ENCODE results near the gene GSTK1. TPM values are rescaled to one million over a fixed set of nuclear protein-coding genes. Genes with fewer than 3 reads are reported as not detected.
"Not testable (repeated sequence)": the region's sequence is repeated elsewhere in the genome, so short reads cannot be mapped to it uniquely, and the experiment has no call there.

Gene GSTK1
- total RNA-seq, 1 donor from 2014 or later, result 149 TPM

GRCh38 chr7:143287339-143287934, 24.2 kb downstream of the GSTK1 start:
- Histone ChIP-seq H3K4me3 (peak overlapping the region; percentile 93), H3K27ac (peak overlapping the region; percentile 58), H3K27me3 (no peaks in the 10 kb centered on the region), H3K4me1 (peaks cover 32% of the 10 kb centered on the region), H3K9me3 (no peaks in the 10 kb centered on the region), H3K36me3 (peaks cover 8% of the 10 kb centered on the region)
- TF ChIP-seq CTCF (IDR thresholded peaks at IDR 0.05), result no peak
- DNase-seq, result no peak
- intact Hi-C loops (cut with DNase I), result no loop called here
- ATAC-seq, result no peak

DNA sequence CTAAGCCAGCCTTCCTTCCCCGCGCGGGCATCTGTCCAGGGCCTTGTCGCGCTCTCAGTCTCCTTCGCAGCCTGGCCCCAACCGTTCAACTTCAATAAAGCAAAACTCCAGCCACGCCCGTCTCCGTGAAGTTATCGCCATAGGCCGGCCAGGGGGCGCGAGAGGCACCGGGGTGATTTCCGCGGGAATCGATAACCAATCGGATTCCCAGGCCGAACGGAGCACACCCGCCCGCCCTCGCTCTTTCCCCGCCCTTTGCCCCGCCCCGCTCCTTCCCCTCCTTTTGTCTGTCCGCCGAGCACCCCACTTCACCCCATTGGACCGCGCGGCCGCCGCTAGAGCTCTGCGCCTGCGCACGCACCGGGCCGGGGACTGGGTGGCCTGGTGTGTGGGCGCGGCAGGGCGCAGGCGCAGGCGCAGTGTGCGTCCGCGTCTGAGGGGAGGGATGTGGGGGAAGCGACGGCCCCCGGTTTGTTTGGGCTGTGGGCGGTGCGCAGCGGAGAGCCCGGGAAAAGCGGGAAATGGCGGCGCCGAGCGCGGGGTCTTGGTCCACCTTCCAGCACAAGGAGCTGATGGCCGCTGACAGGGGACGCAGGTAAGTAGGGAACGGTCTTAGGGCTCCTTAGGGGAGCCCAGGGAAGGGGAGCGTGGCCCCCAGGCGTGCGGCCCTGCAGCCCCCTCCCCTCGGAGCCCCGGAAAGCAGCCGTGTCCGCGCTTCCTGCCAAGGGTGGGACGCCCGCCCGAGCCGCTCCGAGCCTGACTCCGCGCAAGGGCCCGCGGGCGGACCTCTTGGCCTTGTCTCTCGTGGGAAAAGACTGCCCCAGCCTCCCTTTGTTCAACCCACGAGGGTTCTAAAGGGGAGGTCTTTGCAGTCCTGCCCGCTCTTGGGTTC, 24.9 kb downstream of the GSTK1 start, which contains the start of gene CASP2:
Gene CASP2, plus strand, starts transcription at position 417 of the 892 bp plus-strand sequence. Its CDS starts 105 bp downstream, at position 522.
- H3K27ac ChIP-seq, result peak within 1 kb of the TSS; percentile 92

DNA sequence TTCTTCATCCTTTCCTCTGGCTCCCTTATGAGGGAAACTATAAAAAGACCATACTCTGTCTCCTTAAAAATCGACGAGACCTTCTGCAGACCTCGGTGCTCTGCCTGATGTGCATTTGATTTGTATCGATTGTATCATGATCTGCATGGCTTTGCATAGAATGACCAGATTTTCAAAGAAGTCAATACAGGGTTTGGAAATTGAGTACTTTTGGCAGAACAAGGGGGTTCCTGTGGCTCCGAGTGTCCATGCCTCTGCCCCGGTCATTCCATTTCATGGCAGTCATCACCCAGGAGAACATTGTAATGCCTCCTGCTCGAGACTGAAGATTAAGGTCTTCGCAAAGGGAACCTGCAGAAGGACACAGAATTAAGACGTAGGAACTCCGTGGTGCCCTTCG, 25.6 kb downstream of the GSTK1 start:
- DNase-seq, result no peak
- intact Hi-C loops (cut with DNase I), result no loop called here
- no peak for TF ChIP-seq CTCF (IDR thresholded peaks at IDR 0.05)
- Histone ChIP-seq H3K36me3 (peaks cover 22% of the 10 kb centered on the region), H3K27ac (peak overlapping the region; percentile 92), H3K4me1 (peaks cover 32% of the 10 kb centered on the region), H3K4me3 (peak overlapping the region; percentile 93), H3K9me3 (no peaks in the 10 kb centered on the region), H3K27me3 (no peaks in the 10 kb centered on the region)
- no peak for ATAC-seq

More for the DNA sequence above, 24.9 kb downstream of the GSTK1 start, which contains the start of gene CASP2:
- H3K36me3 ChIP-seq, result peaks cover 16% of the 10 kb centered on the region
- peak within 1 kb of the TSS; percentile 93 for H3K4me3 ChIP-seq
- peak; percentile 100 for DNase-seq
- peak; percentile 94 for ATAC-seq
- intact Hi-C loops (cut with DNase I), result no loop called here
- no peaks in the 10 kb centered on the region for H3K27me3 ChIP-seq
- TF ChIP-seq CTCF (IDR thresholded peaks at IDR 0.05), result peak; percentile 45
- H3K4me1 ChIP-seq, result peaks cover 32% of the 10 kb centered on the region
- H3K9me3 ChIP-seq, result no peaks in the 10 kb centered on the region

DNA sequence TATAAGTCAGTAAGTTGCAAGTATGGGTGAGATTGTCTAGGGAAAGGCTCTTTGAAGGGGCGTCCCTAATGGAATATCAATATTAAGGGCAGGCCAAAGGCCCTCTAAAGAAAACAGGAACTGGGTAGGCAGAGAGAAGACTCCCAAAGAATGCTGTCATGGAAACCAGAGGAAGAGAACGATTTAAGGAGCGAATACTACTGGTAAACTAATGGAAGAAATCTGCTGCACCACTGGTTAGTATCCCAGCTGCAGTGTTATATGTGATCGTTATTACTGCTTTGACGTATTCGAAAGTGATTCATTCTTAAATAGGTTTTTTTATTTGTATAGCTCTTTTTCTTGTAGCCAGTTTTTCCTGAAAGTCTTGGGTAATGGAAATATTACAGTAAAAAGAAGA, 26.2 kb downstream of the GSTK1 start:
- H3K4me3 ChIP-seq, result peak overlapping the region; percentile 93
- no peak for TF ChIP-seq CTCF (IDR thresholded peaks at IDR 0.05)
- H3K9me3 ChIP-seq, result no peaks in the 10 kb centered on the region
- H3K27me3 ChIP-seq, result no peaks in the 10 kb centered on the region
- peaks cover 28% of the 10 kb centered on the region for H3K36me3 ChIP-seq
- peaks cover 32% of the 10 kb centered on the region for H3K4me1 ChIP-seq
- H3K27ac ChIP-seq, result peak overlapping the region; percentile 92
- no peak for ATAC-seq
- no peak for DNase-seq
- intact Hi-C loops (cut with DNase I), result no loop called here

DNA sequence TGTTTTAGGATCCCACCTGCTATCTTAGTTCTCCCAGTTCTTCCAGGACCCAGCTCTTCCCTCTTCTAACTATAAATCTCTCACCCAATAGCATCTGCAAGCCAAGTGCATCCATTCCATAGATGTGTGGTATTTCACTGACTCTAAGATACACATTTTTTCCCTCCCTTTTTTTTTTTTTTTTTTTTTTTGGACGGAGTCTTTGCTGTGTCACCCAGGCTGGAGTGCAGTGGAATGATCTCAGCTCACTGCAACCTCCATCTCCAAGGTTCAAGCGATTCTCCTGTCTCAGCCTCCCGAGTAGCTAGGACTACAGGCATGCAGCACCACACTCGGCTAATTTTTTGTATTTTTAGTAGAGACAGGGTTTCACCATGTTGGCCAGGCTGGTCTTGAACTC, 26.6 kb downstream of the GSTK1 start:
- H3K27me3 ChIP-seq; intact Hi-C loops (cut with DNase I); DNase-seq; H3K9me3 ChIP-seq; ATAC-seq: not testable (repeated sequence)
- Histone ChIP-seq H3K27ac (peak overlapping the region; percentile 92), H3K4me1 (peaks cover 32% of the 10 kb centered on the region), H3K36me3 (peaks cover 33% of the 10 kb centered on the region), H3K4me3 (peak overlapping the region; percentile 93)

- Histone ChIP-seq H3K4me1 (peaks cover 32% of the 10 kb centered on the region), H3K4me3 (no peak overlapping the region), H3K36me3 (peaks cover 37% of the 10 kb centered on the region), H3K9me3 (no peaks in the 10 kb centered on the region), H3K27me3 (no peaks in the 10 kb centered on the region), H3K27ac (no peak overlapping the region)
- DNase-seq, result no peak
- intact Hi-C loops (cut with DNase I), result no loop called here
- TF ChIP-seq CTCF (IDR thresholded peaks at IDR 0.05), result no peak
- no peak for ATAC-seq
These were observed 27.1 kb downstream of the GSTK1 start for GRCh38 chr7:143290293-143290692.

Data from upper lobe of right lung (tissue), 1 donor.